ENCODE data around the gene MRPL2. TPM values are rescaled to one million over a fixed set of nuclear protein-coding genes. Genes with fewer than 3 reads are reported as not detected.

MRPL2 gene
- total RNA-seq, 1 experiment from 2014 or later: 125 TPM

- intact Hi-C loops (cut with micrococcal nuclease; ENCODE audit: unreplicated experiment): no loop called here
- Mint-ChIP-seq H3K36me3 (ENCODE audit: insufficient read depth, unreplicated experiment) (peaks cover 86% of the 10 kb centered on the region), H3K27ac (ENCODE audit: unreplicated experiment) (no peak overlapping the region), H3K4me1 (ENCODE audit: low read depth, unreplicated experiment) (no peaks in the 10 kb centered on the region), H3K9me3 (ENCODE audit: low read depth, unreplicated experiment) (no peaks in the 10 kb centered on the region), H3K27me3 (ENCODE audit: unreplicated experiment) (no peaks in the 10 kb centered on the region), H3K4me3 (ENCODE audit: low read depth, unreplicated experiment) (no peak overlapping the region)
- CTCF ChIA-PET: no interaction called here
- BruUV-seq (replicated peaks): no TSS peak
- TF ChIP-seq CTCF (IDR thresholded peaks at IDR 0.05; ENCODE audit: unreplicated experiment): no peak
- DNase-seq: no peak
Observed at GRCh38 chr6:43029120-43029519, 30.1 kb downstream of the MRPL2 start.

GRCh38 chr6:43026365-43026764 is 32.9 kb downstream of the MRPL2 start:
- Mint-ChIP-seq H3K4me1 (ENCODE audit: low read depth, unreplicated experiment) (no peaks in the 10 kb centered on the region), H3K9me3 (ENCODE audit: low read depth, unreplicated experiment) (no peaks in the 10 kb centered on the region), H3K36me3 (ENCODE audit: insufficient read depth, unreplicated experiment) (peaks cover 85% of the 10 kb centered on the region), H3K27me3 (ENCODE audit: unreplicated experiment) (no peaks in the 10 kb centered on the region), H3K4me3 (ENCODE audit: low read depth, unreplicated experiment) (no peak overlapping the region), H3K27ac (ENCODE audit: unreplicated experiment) (no peak overlapping the region)
- TF ChIP-seq CTCF (IDR thresholded peaks at IDR 0.05; ENCODE audit: unreplicated experiment): no peak
- DNase-seq: no peak
- CTCF ChIA-PET: no interaction called here
- intact Hi-C loops (cut with micrococcal nuclease; ENCODE audit: unreplicated experiment): no loop called here
- BruUV-seq (replicated peaks): no TSS peak

GRCh38 chr6:43024436-43024835 is 34.8 kb downstream of the MRPL2 start:
- no peak for TF ChIP-seq CTCF (IDR thresholded peaks at IDR 0.05; ENCODE audit: unreplicated experiment)
- Mint-ChIP-seq H3K27ac (ENCODE audit: unreplicated experiment) (no peak overlapping the region), H3K4me3 (ENCODE audit: low read depth, unreplicated experiment) (no peak overlapping the region), H3K36me3 (ENCODE audit: insufficient read depth, unreplicated experiment) (peaks cover 78% of the 10 kb centered on the region), H3K9me3 (ENCODE audit: low read depth, unreplicated experiment) (no peaks in the 10 kb centered on the region), H3K4me1 (ENCODE audit: low read depth, unreplicated experiment) (no peaks in the 10 kb centered on the region), H3K27me3 (ENCODE audit: unreplicated experiment) (no peaks in the 10 kb centered on the region)
- intact Hi-C loops (cut with micrococcal nuclease; ENCODE audit: unreplicated experiment): no loop called here
- BruUV-seq (replicated peaks): no TSS peak
- DNase-seq: no peak
- CTCF ChIA-PET: no interaction called here

- peak; percentile 89 for DNase-seq
- H3K27me3 Mint-ChIP-seq (ENCODE audit: unreplicated experiment): no peaks in the 10 kb centered on the region
- H3K9me3 Mint-ChIP-seq (ENCODE audit: low read depth, unreplicated experiment): no peaks in the 10 kb centered on the region
- CTCF ChIA-PET: interaction anchor here (0.5 to 1.2 kb wide), 8 partner anchors 11 to 456 kb away, joined by 3 to 4 read pairs (median 3); partner anchors contain the start of genes MRPL2 and TJAP1
- H3K4me3 Mint-ChIP-seq (ENCODE audit: low read depth, unreplicated experiment): peak within 1 kb of the TSS; percentile 85
- no peak for TF ChIP-seq CTCF (IDR thresholded peaks at IDR 0.05; ENCODE audit: unreplicated experiment)
- TSS peak; percentile 85 for BruUV-seq (replicated peaks)
- peak within 1 kb of the TSS; percentile 45 for H3K27ac Mint-ChIP-seq (ENCODE audit: unreplicated experiment)
- intact Hi-C loops (cut with micrococcal nuclease; ENCODE audit: unreplicated experiment): no loop called here
- H3K36me3 Mint-ChIP-seq (ENCODE audit: insufficient read depth, unreplicated experiment): peaks cover 67% of the 10 kb centered on the region
- H3K4me1 Mint-ChIP-seq (ENCODE audit: low read depth, unreplicated experiment): no peaks in the 10 kb centered on the region
Observed at GRCh38 chr6:43021270-43022047, 37.8 kb downstream of the MRPL2 start, which contains the start of gene RRP36. RRP36 (plus strand) TSS chr6:43021623; CDS start chr6:43021655, 32 bp downstream.
